ENCODE results near the gene LBX2. TPM values are rescaled to one million over a fixed set of nuclear protein-coding genes. Genes with fewer than 3 reads are reported as not detected.

Gene LBX2
- total and polyA plus RNA-seq, 9 of the 15 experiments (the other 6 are each of a cell fraction or from before 2014, with no cell fraction given) = 0.39 to 6.2 (median 1.8) TPM; not detected in 1

GRCh38 chr2:74503506-74504475 is 4.4 kb upstream of the LBX2 start (continued):
- peak; percentile 42; the same call in 1 of the 2 replicates for TF ChIP-seq REST (IDR thresholded peaks at IDR 0.05; ENCODE audit: borderline replicate concordance)
- peak; percentile 3; the same call in 1 of the 2 replicates for TF ChIP-seq REST (CRISPR knock-in tag; IDR thresholded peaks at IDR 0.05; ENCODE audit: low read depth)
- TF ChIP-seq, protein P1, sequence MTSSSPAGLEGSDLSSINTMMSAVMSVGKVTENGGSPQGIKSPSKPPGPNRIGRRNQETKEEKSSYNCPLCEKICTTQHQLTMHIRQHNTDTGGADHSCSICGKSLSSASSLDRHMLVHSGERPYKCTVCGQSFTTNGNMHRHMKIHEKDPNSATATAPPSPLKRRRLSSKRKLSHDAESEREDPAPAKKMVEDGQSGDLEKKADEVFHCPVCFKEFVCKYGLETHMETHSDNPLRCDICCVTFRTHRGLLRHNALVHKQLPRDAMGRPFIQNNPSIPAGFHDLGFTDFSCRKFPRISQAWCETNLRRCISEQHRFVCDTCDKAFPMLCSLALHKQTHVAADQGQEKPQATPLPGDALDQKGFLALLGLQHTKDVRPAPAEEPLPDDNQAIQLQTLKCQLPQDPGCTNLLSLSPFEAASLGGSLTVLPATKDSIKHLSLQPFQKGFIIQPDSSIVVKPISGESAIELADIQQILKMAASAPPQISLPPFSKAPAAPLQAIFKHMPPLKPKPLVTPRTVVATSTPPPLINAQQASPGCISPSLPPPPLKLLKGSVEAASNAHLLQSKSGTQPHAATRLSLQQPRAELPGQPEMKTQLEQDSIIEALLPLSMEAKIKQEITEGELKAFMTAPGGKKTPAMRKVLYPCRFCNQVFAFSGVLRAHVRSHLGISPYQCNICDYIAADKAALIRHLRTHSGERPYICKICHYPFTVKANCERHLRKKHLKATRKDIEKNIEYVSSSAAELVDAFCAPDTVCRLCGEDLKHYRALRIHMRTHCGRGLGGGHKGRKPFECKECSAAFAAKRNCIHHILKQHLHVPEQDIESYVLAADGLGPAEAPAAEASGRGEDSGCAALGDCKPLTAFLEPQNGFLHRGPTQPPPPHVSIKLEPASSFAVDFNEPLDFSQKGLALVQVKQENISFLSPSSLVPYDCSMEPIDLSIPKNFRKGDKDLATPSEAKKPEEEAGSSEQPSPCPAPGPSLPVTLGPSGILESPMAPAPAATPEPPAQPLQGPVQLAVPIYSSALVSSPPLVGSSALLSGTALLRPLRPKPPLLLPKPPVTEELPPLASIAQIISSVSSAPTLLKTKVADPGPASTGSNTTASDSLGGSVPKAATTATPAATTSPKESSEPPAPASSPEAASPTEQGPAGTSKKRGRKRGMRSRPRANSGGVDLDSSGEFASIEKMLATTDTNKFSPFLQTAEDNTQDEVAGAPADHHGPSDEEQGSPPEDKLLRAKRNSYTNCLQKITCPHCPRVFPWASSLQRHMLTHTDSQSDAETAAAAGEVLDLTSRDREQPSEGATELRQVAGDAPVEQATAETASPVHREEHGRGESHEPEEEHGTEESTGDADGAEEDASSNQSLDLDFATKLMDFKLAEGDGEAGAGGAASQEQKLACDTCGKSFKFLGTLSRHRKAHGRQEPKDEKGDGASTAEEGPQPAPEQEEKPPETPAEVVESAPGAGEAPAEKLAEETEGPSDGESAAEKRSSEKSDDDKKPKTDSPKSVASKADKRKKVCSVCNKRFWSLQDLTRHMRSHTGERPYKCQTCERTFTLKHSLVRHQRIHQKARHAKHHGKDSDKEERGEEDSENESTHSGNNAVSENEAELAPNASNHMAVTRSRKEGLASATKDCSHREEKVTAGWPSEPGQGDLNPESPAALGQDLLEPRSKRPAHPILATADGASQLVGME (CRISPR knock-in tag; IDR thresholded peaks at IDR 0.05) = no peak
- no peak for TF ChIP-seq SIX5 (IDR thresholded peaks at IDR 0.05; ENCODE audit: borderline replicate concordance in 1 of 2, insufficient read depth in 1 of 2, low read depth in 1 of 2, low read length in 2 of 2)
- 0 out of 2 replicates have a peak, but pooled peaks have one; percentile 5 for TF ChIP-seq KLF6 (CRISPR knock-in tag; IDR thresholded peaks at IDR 0.05; ENCODE audit: borderline replicate concordance)
- TF ChIP-seq, protein P2, sequence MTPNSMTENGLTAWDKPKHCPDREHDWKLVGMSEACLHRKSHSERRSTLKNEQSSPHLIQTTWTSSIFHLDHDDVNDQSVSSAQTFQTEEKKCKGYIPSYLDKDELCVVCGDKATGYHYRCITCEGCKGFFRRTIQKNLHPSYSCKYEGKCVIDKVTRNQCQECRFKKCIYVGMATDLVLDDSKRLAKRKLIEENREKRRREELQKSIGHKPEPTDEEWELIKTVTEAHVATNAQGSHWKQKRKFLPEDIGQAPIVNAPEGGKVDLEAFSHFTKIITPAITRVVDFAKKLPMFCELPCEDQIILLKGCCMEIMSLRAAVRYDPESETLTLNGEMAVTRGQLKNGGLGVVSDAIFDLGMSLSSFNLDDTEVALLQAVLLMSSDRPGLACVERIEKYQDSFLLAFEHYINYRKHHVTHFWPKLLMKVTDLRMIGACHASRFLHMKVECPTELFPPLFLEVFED (CRISPR knock-in tag; conservative IDR thresholded peaks at IDR 0.05) = no peak
- no peak for TF ChIP-seq NR4A1 (CRISPR knock-in tag; IDR thresholded peaks at IDR 0.05)
- TF ChIP-seq NR4A1 (tag; IDR thresholded peaks at IDR 0.05) = 0 out of 2 replicates have a peak, but pooled peaks have one; percentile 46
- TF ChIP-seq KDM1A (IDR thresholded peaks at IDR 0.05) = 0 out of 4 replicates have a peak, but pooled peaks of 1 of the 2 experiments have one; percentile 7
- no peak for TF ChIP-seq GATAD2B (IDR thresholded peaks at IDR 0.05; ENCODE audit: borderline replicate concordance)

Data from K562 (cell line).